Progenitor cell of endocrine pancreas (in vitro differentiated cells): ENCODE results near the gene KCNQ4. TPM values are rescaled to one million over a fixed set of nuclear protein-coding genes. Genes with fewer than 3 reads are reported as not detected.

Source experiments
- DNase-seq: peaks from one replicate; pipeline ENCODE4 v3.0.0; 2021; ENCODE audit warnings: low spot score; ENCODE audit not compliant: unreplicated experiment
- H3K27ac Mint-ChIP-seq: 2 replicates; pipeline ENCODE4 v1.8.0; 2021; ENCODE audit warnings: mild to moderate bottlenecking, moderate library complexity, mixed read lengths
- H3K27me3 Mint-ChIP-seq: 2 replicates; pipeline ENCODE4 v1.8.0; 2021; ENCODE audit warnings: mixed read lengths
- H3K36me3 Mint-ChIP-seq: 2 replicates; pipeline ENCODE4 v1.8.0; 2022; ENCODE audit warnings: mixed read lengths; ENCODE audit not compliant: insufficient read depth
- H3K4me1 Mint-ChIP-seq: 2 replicates; pipeline ENCODE4 v1.8.0; 2021; ENCODE audit warnings: low read depth, mixed read lengths
- H3K4me3 Mint-ChIP-seq: 2 replicates; pipeline ENCODE4 v1.8.0; 2021; ENCODE audit warnings: low read depth, mild to moderate bottlenecking, moderate library complexity, mixed read lengths
- H3K9me3 Mint-ChIP-seq: 2 replicates; pipeline ENCODE4 v1.8.0; 2021; ENCODE audit warnings: low read depth, mixed read lengths
- long read RNA-seq: library from polyadenylated mRNA; unstranded; transcript quantifications from one replicate; pipeline ENCODE4 v2.0.0, GENCODE V29; 2020
- total RNA-seq: library from RNA; stranded (reverse); gene quantifications from 2 replicates; pipeline ENCODE4 v1.2.1, GENCODE V29; 2021
- TF ChIP-seq, protein P1 (sequence below): fragments of 200-600 bp; sonication (generic); IDR thresholded peaks from one replicate; pipeline ENCODE4 v1.5.0; 2021; ENCODE audit warnings: antibody characterized with exemption, mild to moderate bottlenecking; ENCODE audit not compliant: unreplicated experiment

KCNQ4 gene
- 0.67 and 0.73 TPM in 2 replicates for total RNA-seq
- long read RNA-seq = 0 reads

GRCh38 chr1:40783001-40783905 is at the start of gene KCNQ4:
TSS of gene KCNQ4 (plus strand) at chr1:40783787. CDS start at chr1:40784094, 307 bp downstream.
- Mint-ChIP-seq H3K27me3 (peaks cover 49% of the 10 kb centered on the region), H3K9me3 (no peaks in the 10 kb centered on the region), H3K36me3 (peaks cover 4% of the 10 kb centered on the region), H3K4me1 (peaks cover 14% of the 10 kb centered on the region), H3K4me3 (peak within 1 kb of the TSS; percentile 69), H3K27ac (peak within 1 kb of the TSS; percentile 69)
- TF ChIP-seq, protein P1, sequence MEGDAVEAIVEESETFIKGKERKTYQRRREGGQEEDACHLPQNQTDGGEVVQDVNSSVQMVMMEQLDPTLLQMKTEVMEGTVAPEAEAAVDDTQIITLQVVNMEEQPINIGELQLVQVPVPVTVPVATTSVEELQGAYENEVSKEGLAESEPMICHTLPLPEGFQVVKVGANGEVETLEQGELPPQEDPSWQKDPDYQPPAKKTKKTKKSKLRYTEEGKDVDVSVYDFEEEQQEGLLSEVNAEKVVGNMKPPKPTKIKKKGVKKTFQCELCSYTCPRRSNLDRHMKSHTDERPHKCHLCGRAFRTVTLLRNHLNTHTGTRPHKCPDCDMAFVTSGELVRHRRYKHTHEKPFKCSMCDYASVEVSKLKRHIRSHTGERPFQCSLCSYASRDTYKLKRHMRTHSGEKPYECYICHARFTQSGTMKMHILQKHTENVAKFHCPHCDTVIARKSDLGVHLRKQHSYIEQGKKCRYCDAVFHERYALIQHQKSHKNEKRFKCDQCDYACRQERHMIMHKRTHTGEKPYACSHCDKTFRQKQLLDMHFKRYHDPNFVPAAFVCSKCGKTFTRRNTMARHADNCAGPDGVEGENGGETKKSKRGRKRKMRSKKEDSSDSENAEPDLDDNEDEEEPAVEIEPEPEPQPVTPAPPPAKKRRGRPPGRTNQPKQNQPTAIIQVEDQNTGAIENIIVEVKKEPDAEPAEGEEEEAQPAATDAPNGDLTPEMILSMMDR = no peak
- DNase-seq = peak; percentile 48

DNA sequence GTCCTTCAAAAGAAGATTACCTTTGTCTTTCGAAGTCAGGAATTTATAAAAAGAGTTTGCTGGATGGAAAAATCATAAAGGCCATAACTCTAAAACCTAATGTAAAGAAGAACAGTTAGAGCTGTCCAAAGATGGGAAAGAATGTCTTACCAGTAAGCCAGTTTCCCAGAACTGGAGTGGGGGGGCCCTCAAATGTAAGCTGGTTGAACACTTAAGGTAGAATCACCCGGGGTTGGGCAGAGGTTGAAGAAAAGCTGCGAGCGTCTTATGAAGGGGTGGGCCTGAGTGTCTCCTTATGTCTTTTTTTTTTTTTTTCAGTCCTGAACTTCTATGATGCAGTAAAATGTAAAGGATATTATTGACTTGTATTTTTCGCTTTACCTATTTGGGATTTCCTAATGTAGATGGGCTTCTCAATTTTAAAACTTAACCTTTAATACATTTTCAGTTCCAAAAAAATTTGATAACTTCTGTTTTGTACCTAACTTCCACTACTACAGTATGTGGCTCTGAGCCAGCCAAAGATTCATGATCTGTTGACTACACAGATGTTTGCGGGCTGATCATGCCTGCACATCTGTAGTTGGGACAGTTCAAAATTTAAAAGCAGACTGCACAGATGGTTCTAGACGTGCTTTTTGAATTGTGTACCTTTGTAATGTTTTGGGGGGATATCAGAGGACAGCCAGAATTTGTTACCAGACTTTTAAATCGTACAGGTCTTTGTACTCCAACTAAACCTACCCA is 48.5 kb upstream of the KCNQ4 start:
- Mint-ChIP-seq H3K27me3 (no peaks in the 10 kb centered on the region), H3K9me3 (no peaks in the 10 kb centered on the region), H3K4me1 (peaks cover 2% of the 10 kb centered on the region), H3K27ac (no peak overlapping the region), H3K4me3 (no peak overlapping the region), H3K36me3 (peaks cover 17% of the 10 kb centered on the region)
- no peak for DNase-seq
- TF ChIP-seq, protein P1 = no peak

DNA sequence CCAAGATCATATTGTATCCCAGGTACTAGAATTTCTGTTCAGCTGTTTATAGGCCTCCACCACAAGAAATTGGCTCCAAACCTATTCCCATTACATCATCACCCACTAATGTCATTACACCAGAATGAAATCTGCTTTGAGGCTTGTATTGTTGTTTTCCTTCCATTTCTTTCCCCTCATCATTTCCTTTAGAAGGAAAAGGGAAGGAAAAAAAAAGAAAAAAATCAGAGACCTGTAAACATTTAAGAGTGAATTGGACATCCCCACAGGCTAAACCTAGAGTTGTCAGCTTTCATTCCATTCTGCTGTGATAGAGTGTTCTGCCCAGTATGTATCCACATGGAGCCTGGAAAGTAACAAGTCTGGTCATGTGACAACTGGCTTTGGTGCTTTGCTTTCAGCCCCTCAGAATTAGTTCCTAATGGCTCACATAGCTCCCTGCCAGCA is 47.5 kb upstream of the KCNQ4 start:
- H3K27me3 Mint-ChIP-seq = no peaks in the 10 kb centered on the region
- no peak overlapping the region for H3K4me3 Mint-ChIP-seq
- H3K4me1 Mint-ChIP-seq = peaks cover 2% of the 10 kb centered on the region
- no peaks in the 10 kb centered on the region for H3K9me3 Mint-ChIP-seq
- no peak overlapping the region for H3K27ac Mint-ChIP-seq
- DNase-seq = no peak
- TF ChIP-seq, protein P1 = no peak
- peaks cover 19% of the 10 kb centered on the region for H3K36me3 Mint-ChIP-seq

- H3K27ac Mint-ChIP-seq = no peak overlapping the region
- H3K9me3 Mint-ChIP-seq = no peaks in the 10 kb centered on the region
- H3K36me3 Mint-ChIP-seq = peaks cover 16% of the 10 kb centered on the region
- H3K4me3 Mint-ChIP-seq = no peak overlapping the region
- peaks cover 5% of the 10 kb centered on the region for H3K4me1 Mint-ChIP-seq
- TF ChIP-seq, protein P1 = no peak
- H3K27me3 Mint-ChIP-seq = no peaks in the 10 kb centered on the region
- no peak for DNase-seq
Measured at GRCh38 chr1:40738831-40739230, 44.8 kb upstream of the KCNQ4 start.

DNA sequence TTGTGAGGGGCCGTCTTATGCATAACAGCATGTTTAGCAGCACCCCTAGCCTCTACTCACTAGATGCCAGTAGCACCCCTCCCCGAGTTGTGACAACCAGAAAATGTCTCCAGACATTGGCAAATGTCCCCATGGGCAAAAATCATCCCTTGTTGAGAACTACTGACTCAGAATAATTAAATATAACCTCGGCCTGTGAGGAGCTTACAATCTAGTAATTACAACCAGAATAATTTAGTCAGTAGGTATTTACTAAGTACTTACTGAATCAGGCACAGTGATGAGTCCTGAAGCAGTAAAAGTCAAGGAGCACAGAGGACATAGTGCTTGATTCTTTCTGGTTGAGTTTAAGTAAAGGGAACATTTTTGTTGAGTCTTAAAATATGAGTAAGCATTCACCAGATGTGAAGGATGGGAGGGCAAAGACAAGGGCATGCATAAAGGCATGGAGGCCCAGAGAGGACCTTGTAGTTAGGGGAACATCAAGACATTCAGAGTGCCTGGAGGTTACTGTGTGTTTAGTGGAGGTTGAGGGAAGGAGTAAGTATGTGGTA is 44.1 kb upstream of the KCNQ4 start:
- Mint-ChIP-seq H3K36me3 (peaks cover 16% of the 10 kb centered on the region), H3K27ac (no peak overlapping the region), H3K9me3 (no peaks in the 10 kb centered on the region), H3K4me3 (no peak overlapping the region), H3K27me3 (no peaks in the 10 kb centered on the region), H3K4me1 (peaks cover 5% of the 10 kb centered on the region)
- DNase-seq = no peak
- TF ChIP-seq, protein P1 = no peak
